ENCODE results near the gene TWNK. TPM values are rescaled to one million over a fixed set of nuclear protein-coding genes. Genes with fewer than 3 reads are reported as not detected.

Gene TWNK
- total and polyA plus RNA-seq, 7 experiments from 2014 or later: 5.8 to 18.9 (median 14.8) TPM

GRCh38 chr10:101030496-101031127, 43.3 kb downstream of the TWNK start:
- POLR2A ChIA-PET: interaction anchor here (0.7 to 3.2 kb wide), 8 partner anchors 12 to 117 kb away, joined by 3 to 40 read pairs (median 5); partner anchors contain the start of genes LZTS2, MRPL43, SLF2 and TWNK
- Mint-ChIP-seq H3K9me3 (no peaks in the 10 kb centered on the region), H3K4me3 (peak overlapping the region; percentile 85 to 99 (median 94)), H3K4me1 (peaks cover 6 to 21% (median 16%) of the 10 kb centered on the region in 7 donors), H3K36me3 (peaks cover 0 to 2% (median 0%) of the 10 kb centered on the region in 5 donors), H3K27me3 (peaks cover 0 to 21% (median 0%) of the 10 kb centered on the region in 5 donors), H3K27ac (peak overlapping the region; percentile 75 to 97 (median 93))
- H3K4me3 ChIP-seq (ENCODE audit: low read length): peak overlapping the region; percentile 99
- H3K4me1 ChIP-seq (ENCODE audit: control insufficient read depth in 2 of 2, insufficient read depth in 2 of 2, low read length in 2 of 2): peaks cover 12 to 14% of the 10 kb centered on the region in 2 donors
- no peaks in the 10 kb centered on the region for H3K27me3 ChIP-seq (ENCODE audit: control insufficient read depth in 2 of 2, insufficient read depth in 2 of 2, low read length in 2 of 2)
- no peak for DNase-seq
- no peaks in the 10 kb centered on the region for H3K9me3 ChIP-seq (ENCODE audit: control insufficient read depth in 2 of 3, low read length in 3 of 3)
- peak overlapping the region; percentile 98 for H3K27ac ChIP-seq (ENCODE audit: low read depth, low read length)
- CTCF ChIA-PET: interaction anchor here (0.8 to 3.2 kb wide), 8 partner anchors 10 to 35 kb away, joined by 4 to 30 read pairs (median 7); no protein-coding TSS in a partner anchor
- ATAC-seq: no peak
- H3K36me3 ChIP-seq (ENCODE audit: control insufficient read depth in 2 of 3, insufficient read depth in 3 of 3, low read length in 3 of 3): peaks cover 0 to 16% (median 6%) of the 10 kb centered on the region in 3 experiments
- intact Hi-C loops (cut with micrococcal nuclease): loop anchor here (1.0 to 10.0 kb wide), 9 partner anchors 11 to 1024 kb away; partner anchors contain the start of genes SLF2 (in 2 of the 2), ARMH3 (in 1 of the 2) and BTRC (in 1 of the 2)

GRCh38 chr10:101031128-101031795, 43.9 kb downstream of the TWNK start, which contains the start of the genes PDZD7 and SFXN3:
Gene PDZD7 (minus strand): TSS chr10:101031129. CDS start chr10:101030219, 910 bp downstream.
Gene SFXN3 (plus strand): TSS chr10:101031234. CDS start chr10:101034695, 3,461 bp downstream.
- H3K27ac ChIP-seq (ENCODE audit: low read depth, low read length): peak within 1 kb of the TSS; percentile 98
- Mint-ChIP-seq H3K36me3 (peaks cover 0 to 9% (median 3%) of the 10 kb centered on the region in 5 donors), H3K4me1 (peaks cover 6 to 21% (median 16%) of the 10 kb centered on the region in 7 donors), H3K27me3 (peaks cover 0 to 21% (median 0%) of the 10 kb centered on the region in 5 donors), H3K9me3 (no peaks in the 10 kb centered on the region), H3K4me3 (peak within 1 kb of the TSS; percentile 85 to 99 (median 94)), H3K27ac (peak within 1 kb of the TSS; percentile 75 to 97 (median 93))
- POLR2A ChIA-PET: interaction anchor here (0.7 to 3.2 kb wide), 12 partner anchors 11 to 118 kb away, joined by 3 to 40 read pairs (median 4); partner anchors contain the start of genes LZTS2, MRPL43, SLF2 and TWNK
- H3K4me1 ChIP-seq (ENCODE audit: control insufficient read depth in 2 of 2, insufficient read depth in 2 of 2, low read length in 2 of 2): peaks cover 12 to 14% of the 10 kb centered on the region in 2 donors
- ATAC-seq (peak; percentile 88), DNase-seq (peak; percentile 93 to 98 (median 97))
- intact Hi-C loops (cut with micrococcal nuclease): loop anchor here (1.0 to 10.0 kb wide), 9 partner anchors 12 to 1024 kb away; partner anchors contain the start of genes SLF2 (in 2 of the 2), ARMH3 (in 1 of the 2) and BTRC (in 1 of the 2)
- H3K27me3 ChIP-seq (ENCODE audit: control insufficient read depth in 2 of 2, insufficient read depth in 2 of 2, low read length in 2 of 2): no peaks in the 10 kb centered on the region
- H3K36me3 ChIP-seq (ENCODE audit: control insufficient read depth in 2 of 3, insufficient read depth in 3 of 3, low read length in 3 of 3): peaks cover 0 to 22% (median 9%) of the 10 kb centered on the region in 3 experiments
- H3K4me3 ChIP-seq (ENCODE audit: low read length): peak within 1 kb of the TSS; percentile 99
- H3K9me3 ChIP-seq (ENCODE audit: control insufficient read depth in 2 of 3, low read length in 3 of 3): no peaks in the 10 kb centered on the region
- CTCF ChIA-PET: interaction anchor here (0.8 to 3.2 kb wide), 9 partner anchors 9 to 91 kb away, joined by 4 to 30 read pairs (median 6); no protein-coding TSS in a partner anchor

GRCh38 chr10:101031796-101032636, 44.7 kb downstream of the TWNK start:
- intact Hi-C loops (cut with micrococcal nuclease): loop anchor here (1.0 to 10.0 kb wide), 12 partner anchors 9 to 1023 kb away; partner anchors contain the start of genes SLF2 (in 2 of the 2), ARMH3 (in 1 of the 2), BTRC (in 1 of the 2) and LZTS2 (in 1 of the 2)
- H3K36me3 ChIP-seq (ENCODE audit: control insufficient read depth in 2 of 3, insufficient read depth in 3 of 3, low read length in 3 of 3): peaks cover 0 to 30% (median 17%) of the 10 kb centered on the region in 3 experiments
- Mint-ChIP-seq H3K4me3 (peak overlapping the region; percentile 85 to 99 (median 94)), H3K27me3 (peaks cover 0 to 21% (median 0%) of the 10 kb centered on the region in 5 donors), H3K27ac (peak overlapping the region; percentile 75 to 97 (median 93)), H3K4me1 (peaks cover 6 to 21% (median 16%) of the 10 kb centered on the region in 7 donors), H3K9me3 (no peaks in the 10 kb centered on the region), H3K36me3 (peaks cover 0 to 9% (median 3%) of the 10 kb centered on the region in 5 donors)
- peak overlapping the region; percentile 98 for H3K27ac ChIP-seq (ENCODE audit: low read depth, low read length)
- no peaks in the 10 kb centered on the region for H3K27me3 ChIP-seq (ENCODE audit: control insufficient read depth in 2 of 2, insufficient read depth in 2 of 2, low read length in 2 of 2)
- H3K4me1 ChIP-seq (ENCODE audit: control insufficient read depth in 2 of 2, insufficient read depth in 2 of 2, low read length in 2 of 2): peaks cover 12 to 14% of the 10 kb centered on the region in 2 donors
- DNase-seq (peak; percentile 62 to 90 (median 78)), ATAC-seq (peak; percentile 76)
- ChIA-PET CTCF (interaction anchor here (1.1 to 3.2 kb wide), 6 partner anchors 11 to 91 kb away, joined by 4 to 30 read pairs (median 10); no protein-coding TSS in a partner anchor), POLR2A (interaction anchor here (0.6 to 3.2 kb wide), 12 partner anchors 11 to 46 kb away, joined by 3 to 40 read pairs (median 4); partner anchors contain the start of genes LZTS2, MRPL43 and TWNK)
- peak overlapping the region; percentile 99 for H3K4me3 ChIP-seq (ENCODE audit: low read length)
- H3K9me3 ChIP-seq (ENCODE audit: control insufficient read depth in 2 of 3, low read length in 3 of 3): no peaks in the 10 kb centered on the region

GRCh38 chr10:101032637-101033224, 45.4 kb downstream of the TWNK start:
- intact Hi-C loops (cut with micrococcal nuclease): loop anchor here (1.0 to 10.0 kb wide), 8 partner anchors 9 to 1022 kb away; partner anchors contain the start of genes ARMH3 (in 1 of the 2), BTRC (in 1 of the 2), LZTS2 (in 1 of the 2) and SLF2 (in 1 of the 2)
- Histone ChIP-seq H3K36me3 (ENCODE audit: control insufficient read depth in 2 of 3, insufficient read depth in 3 of 3, low read length in 3 of 3) (peaks cover 0 to 37% (median 23%) of the 10 kb centered on the region in 3 experiments), H3K27me3 (ENCODE audit: control insufficient read depth in 2 of 2, insufficient read depth in 2 of 2, low read length in 2 of 2) (no peaks in the 10 kb centered on the region), H3K4me3 (ENCODE audit: low read length) (peak overlapping the region; percentile 99), H3K27ac (ENCODE audit: low read depth, low read length) (peak overlapping the region; percentile 98), H3K4me1 (ENCODE audit: control insufficient read depth in 2 of 2, insufficient read depth in 2 of 2, low read length in 2 of 2) (peaks cover 12 to 14% of the 10 kb centered on the region in 2 donors), H3K9me3 (ENCODE audit: control insufficient read depth in 2 of 3, low read length in 3 of 3) (no peaks in the 10 kb centered on the region)
- peaks cover 6 to 21% (median 16%) of the 10 kb centered on the region in 7 donors for H3K4me1 Mint-ChIP-seq
- POLR2A ChIA-PET: interaction anchor here (0.6 to 3.2 kb wide), 8 partner anchors 10 to 45 kb away, joined by 3 to 40 read pairs (median 3); partner anchors contain the start of genes LZTS2, MRPL43 and TWNK
- CTCF ChIA-PET: interaction anchor here (1.1 to 3.2 kb wide), 5 partner anchors 10 to 90 kb away, joined by 4 to 30 read pairs (median 11); no protein-coding TSS in a partner anchor
- H3K9me3 Mint-ChIP-seq: no peaks in the 10 kb centered on the region
- peaks cover under 1 to 16% (median 7%) of the 10 kb centered on the region in 5 donors for H3K36me3 Mint-ChIP-seq
- H3K27me3 Mint-ChIP-seq: peaks cover 0 to 18% (median 0%) of the 10 kb centered on the region in 5 donors
- ATAC-seq (peak; percentile 28), DNase-seq (peak in 2 of 9 donors; percentile 53 to 73)
- H3K27ac Mint-ChIP-seq: peak overlapping the region; percentile 75 to 97 (median 93)
- H3K4me3 Mint-ChIP-seq: peak overlapping the region; percentile 85 to 99 (median 94)

- peak overlapping the region in 7 of 10 donors; percentile 25 to 99 (median 85) for H3K4me3 Mint-ChIP-seq
- DNase-seq (no peak), ATAC-seq (no peak)
- H3K27me3 Mint-ChIP-seq: peaks cover 0 to 14% (median 0%) of the 10 kb centered on the region in 5 donors
- H3K27me3 ChIP-seq (ENCODE audit: control insufficient read depth in 2 of 2, insufficient read depth in 2 of 2, low read length in 2 of 2): no peaks in the 10 kb centered on the region
- no peak overlapping the region for H3K4me3 ChIP-seq (ENCODE audit: low read length)
- H3K4me1 Mint-ChIP-seq: peaks cover 6 to 21% (median 16%) of the 10 kb centered on the region in 7 donors
- POLR2A ChIA-PET: interaction anchor here (0.5 to 3.2 kb wide), 4 partner anchors 9 to 46 kb away, joined by 3 to 40 read pairs (median 3); partner anchors contain the start of genes MRPL43 and TWNK
- H3K36me3 Mint-ChIP-seq: peaks cover 6 to 21% (median 10%) of the 10 kb centered on the region in 5 donors
- peaks cover 12 to 14% of the 10 kb centered on the region in 2 donors for H3K4me1 ChIP-seq (ENCODE audit: control insufficient read depth in 2 of 2, insufficient read depth in 2 of 2, low read length in 2 of 2)
- CTCF ChIA-PET: interaction anchor here (2.7 kb wide), 2 partner anchors 14 to 32 kb away, joined by 8 to 12 read pairs; no protein-coding TSS in a partner anchor
- peaks cover 0 to 42% (median 28%) of the 10 kb centered on the region in 3 experiments for H3K36me3 ChIP-seq (ENCODE audit: control insufficient read depth in 2 of 3, insufficient read depth in 3 of 3, low read length in 3 of 3)
- intact Hi-C loops (cut with micrococcal nuclease): loop anchor here (5.0 to 10.0 kb wide), 5 partner anchors 89 to 1022 kb away; partner anchors contain the start of genes ARMH3 (in 1 of the 2), BTRC (in 1 of the 2) and SLF2 (in 1 of the 2)
- no peaks in the 10 kb centered on the region for H3K9me3 ChIP-seq (ENCODE audit: control insufficient read depth in 2 of 3, low read length in 3 of 3)
- H3K27ac Mint-ChIP-seq: peak overlapping the region in 4 of 9 donors; percentile 19 to 97 (median 78)
- H3K9me3 Mint-ChIP-seq: no peaks in the 10 kb centered on the region
- no peak overlapping the region for H3K27ac ChIP-seq (ENCODE audit: low read depth, low read length)
Observed at GRCh38 chr10:101033276-101033675, 45.9 kb downstream of the TWNK start.

Data from naive thymus-derived CD4-positive, alpha-beta T cell (primary cell).